HG03342 (cell line): ENCODE results near the gene SYF2.

Experiments used
- ATAC-seq: cut with Tn5 transposase; IDR thresholded peaks from one replicate; pipeline ENCODE4 v1.9.1; 2021; ENCODE audit warnings: mild to moderate bottlenecking, moderate library complexity; ENCODE audit not compliant: unreplicated experiment

SYF2 gene

DNA sequence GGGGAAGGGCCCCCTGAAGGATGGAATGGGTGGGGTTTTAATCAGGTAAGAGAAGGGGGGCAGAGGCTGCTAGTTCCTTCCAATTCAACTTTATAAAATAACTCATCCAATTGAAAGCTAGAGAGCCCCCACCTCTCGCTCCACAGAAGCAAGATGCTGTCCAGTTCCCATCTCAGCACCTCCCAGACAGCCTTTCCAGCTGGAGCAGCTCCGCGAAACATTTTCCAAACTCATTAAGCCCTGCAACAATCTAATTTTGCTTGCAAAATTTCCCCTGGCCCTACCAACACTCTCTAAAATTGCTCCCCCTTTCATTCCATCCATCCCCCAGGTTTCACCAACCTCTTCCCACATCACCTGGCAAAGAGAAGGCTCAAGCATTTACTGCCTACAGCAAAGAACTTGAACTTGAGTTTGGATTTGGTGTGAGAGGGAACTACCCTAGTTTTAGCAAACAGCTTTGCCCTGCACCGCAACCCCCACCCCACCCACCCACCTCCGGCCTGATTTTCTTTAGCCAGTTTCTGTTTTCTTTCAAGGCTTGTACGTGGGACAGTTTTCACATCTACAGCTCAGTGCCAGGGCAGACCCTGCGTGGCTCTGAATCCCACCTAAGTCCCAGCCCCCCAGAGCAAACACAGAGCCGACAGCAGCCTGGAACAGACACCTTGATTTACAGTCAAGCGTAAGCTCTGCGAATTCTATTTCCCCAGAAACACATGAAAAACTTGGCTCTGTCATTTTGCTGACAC is 46.7 kb downstream of the SYF2 start:
- ATAC-seq: no peak

DNA sequence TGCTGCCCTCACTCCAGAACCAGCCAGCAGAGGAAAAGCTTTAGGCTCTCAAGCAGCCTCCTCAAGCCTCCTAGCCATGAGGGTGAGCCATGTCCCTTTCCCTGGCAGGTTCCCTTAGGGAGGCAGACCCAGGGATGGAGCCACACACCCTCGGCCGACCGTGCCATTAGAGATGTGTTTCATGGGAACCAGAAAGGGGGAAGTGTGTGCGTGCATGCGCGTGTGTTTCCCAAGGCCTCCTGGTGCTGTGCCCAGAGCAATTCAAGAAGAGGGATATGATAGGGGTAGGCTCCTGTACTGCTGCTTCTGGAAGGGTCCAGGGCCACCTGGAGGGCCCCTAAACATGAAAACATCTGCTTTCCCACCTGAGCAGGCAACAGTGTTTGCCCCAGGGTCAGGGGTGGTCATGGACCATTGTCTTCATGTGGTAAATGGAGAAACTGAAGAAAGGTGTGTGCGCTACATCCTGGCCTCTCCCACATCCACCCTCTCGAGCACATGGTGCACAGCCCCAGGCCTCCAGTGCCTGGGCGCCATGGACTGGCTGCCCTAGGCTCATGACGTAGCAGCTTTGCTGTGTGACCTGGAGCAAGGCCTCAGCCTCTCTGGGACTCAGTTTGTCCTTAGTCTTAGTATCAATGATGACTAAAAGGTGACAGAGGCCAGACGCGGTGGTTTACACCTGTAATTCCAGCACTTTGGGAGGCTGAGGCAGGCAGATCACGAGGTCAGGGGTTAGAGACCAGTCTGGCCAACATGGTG is 48.1 kb downstream of the SYF2 start:
- ATAC-seq: no peak

DNA sequence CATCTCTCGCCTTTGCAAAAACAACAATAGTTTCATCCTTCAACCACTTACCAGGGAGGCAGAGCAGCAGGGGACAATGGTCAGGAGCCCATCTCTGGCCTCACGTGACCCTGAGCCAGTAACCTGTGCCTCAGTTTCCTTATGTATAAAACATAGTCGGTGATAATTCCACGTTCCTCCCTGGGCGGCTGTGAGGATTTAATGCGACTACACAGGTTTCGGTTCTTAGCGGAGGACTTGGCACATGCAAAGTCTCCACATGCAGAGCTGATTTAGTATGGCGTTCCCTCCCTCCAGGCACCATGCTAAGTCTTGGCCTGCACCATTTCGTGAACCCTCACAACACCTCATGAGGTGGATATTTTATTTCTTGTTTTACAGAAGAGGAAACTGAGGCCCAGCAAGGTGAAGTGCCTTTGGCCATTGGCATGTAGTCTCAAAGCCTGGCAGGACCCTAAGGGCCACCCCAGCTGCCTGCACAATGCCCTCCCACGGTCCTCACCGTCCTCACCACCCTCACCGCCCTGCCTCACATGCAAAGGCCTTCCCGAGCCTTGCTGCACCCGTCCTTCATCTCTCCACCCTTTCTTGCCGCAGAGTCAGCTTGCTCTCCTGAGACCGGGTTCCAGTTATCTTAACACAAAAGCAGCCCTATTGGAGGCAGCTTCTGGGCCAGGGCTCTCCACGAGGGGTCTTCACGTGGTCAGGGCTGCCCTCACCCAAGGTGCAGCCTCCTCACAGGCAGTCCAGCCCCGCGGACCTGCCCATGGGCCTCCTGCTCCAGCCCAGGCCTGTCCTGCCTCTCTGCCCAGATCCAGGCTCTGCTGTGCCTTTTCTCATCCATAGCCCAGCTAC is 48.9 kb downstream of the SYF2 start:
- ATAC-seq: no peak

DNA sequence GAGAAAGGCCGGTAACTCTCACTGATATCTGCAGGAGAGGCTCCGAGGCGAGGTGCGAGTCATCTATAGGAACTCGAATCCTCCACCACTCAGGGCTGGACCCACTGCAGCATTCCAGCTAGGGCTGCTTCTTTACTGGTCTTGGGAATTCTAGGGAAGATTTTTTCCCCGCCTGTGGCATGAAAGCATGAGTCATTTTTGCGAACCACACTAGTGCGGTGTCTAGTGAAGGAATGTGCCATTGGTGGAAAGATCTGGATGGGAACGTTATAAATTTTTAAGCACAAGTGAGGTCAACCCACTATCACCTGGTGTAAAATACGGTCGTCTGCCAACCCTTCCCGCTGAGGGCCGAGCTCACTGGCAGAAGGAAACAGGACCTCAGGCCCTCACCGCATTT is 49.7 kb downstream of the SYF2 start:
- ATAC-seq: no peak

DNA sequence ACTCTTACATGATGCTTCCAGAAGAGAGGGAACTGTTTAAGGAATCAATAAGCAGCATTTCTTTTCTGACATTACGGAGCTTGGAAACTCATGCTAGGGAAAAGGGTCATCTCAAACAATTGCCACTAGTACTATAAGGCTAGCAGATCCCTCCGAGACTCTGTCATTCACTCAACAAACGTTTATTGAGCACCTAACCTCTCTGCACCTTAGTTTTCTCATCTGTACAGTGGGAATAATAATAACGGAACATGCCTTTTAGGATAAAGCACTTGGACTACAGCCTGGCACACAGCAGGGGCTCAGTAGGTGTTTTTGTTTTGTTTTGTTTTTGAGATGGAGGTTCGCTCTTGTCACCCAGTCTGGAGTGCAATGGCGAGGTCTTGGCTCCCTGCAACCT is 51.3 kb downstream of the SYF2 start:
- no peak for ATAC-seq

DNA sequence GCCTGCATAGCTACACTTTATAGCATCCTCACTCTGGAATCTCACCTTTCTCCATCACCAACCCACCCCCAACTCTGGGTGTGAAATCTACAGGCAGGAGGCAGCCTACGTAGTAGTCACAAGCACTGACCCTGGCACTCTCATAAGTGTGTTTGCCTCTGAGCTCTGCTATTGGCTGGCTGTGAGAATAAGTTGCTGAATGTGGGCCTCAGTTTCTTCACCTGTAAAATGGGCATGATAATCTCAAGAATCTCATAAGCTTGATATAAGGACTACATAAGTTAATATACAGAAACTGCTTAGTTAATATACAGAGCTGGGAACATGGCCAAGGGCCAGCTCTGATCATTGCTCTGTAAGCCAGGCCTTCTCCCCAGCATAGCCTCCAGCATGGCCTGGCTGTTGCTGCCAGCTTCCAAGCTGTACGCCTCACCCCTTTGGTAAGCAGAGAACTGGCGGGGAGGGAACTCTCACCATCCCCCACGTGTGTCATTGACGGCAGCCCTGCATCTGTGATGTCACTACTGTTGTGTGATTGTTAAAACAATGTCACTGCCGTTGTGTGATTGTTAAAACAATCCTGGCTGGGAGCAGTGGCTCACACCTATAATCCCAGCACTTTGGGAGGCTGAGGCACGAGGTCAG is 53.3 kb downstream of the SYF2 start:
- no peak for ATAC-seq

DNA sequence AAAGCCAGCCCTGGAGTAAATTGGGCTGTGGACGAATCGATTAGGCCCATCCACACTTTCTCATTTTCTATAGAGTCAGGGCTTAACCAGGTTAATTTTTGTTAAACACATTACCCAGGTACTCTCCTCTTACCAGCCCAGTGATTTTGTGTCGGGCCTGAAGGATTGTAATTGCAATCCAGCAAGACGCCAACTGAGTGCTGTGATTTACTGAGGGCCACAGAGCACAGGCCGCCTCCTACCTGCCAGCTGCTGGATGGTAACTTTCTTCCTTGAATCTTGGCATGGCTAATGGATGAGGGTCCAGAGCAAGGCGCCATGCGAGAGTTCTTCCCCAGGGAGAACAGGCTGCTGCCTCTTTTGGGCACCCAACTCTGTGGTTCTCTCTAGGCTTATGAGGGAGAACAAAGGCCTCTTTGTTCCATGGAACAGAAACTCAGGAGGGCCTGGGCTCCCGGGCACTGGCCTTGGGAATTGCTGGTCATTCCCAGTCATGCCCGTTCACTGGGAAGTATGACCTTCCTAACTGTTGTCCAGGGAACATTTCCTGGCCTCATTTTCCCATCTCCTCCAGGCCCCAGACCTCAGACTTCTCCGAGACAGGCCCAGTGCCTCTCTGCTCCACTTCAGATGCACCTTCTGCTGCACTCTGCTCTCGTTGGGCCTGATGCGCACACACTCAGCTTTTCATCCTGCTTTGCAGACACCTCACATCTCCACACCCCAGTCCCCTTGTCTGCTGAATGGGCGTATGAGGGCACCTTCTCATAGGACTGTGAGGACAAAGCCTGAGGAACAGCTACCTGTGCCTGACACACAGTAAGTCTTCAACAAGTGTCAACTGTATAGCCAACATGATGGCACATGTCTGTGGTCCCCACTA is 57.3 kb downstream of the SYF2 start:
- ATAC-seq: no peak

DNA sequence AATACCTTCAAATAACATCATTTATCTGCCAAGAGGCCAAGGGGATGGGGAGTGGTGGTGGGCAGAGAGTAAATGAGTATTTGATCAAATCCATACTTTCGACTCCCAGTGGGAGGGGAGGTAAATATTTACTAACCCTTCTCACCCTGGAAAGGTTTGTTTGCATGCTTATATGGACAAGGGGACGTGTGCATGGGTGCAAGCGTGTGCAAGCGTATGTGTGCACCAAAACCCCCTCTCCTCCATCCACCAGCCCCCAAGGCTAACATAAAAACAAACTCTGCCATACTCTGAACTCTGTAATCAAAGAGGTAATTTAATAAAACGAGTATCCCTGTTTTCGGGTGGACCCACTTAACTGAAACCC is 58.0 kb downstream of the SYF2 start:
- no peak for ATAC-seq

DNA sequence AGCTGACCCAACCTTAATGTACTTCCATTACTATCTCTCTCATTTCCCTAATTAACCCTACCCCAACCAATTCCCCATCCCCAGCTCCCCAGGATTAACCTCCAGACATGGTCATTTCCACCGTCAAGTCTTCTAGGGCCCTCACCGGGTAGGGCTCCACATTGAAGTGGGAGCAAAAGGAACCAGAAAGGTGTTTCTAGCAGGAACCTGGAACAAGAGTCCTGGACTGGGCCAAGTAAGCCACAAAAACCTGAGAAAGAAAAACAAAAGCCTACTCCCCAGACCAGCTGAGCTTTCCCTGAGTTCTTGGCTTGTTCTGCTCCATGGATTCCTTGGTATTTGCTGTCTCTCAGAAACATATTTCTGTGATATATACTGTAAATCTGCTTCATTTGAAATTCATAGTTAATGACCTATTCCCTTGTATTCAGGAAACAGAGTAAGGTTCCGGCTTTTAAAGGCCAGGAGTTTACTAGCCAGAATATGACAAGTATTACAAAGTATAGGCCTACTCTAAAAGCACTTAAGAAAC is 58.4 kb downstream of the SYF2 start:
- no peak for ATAC-seq
